Natural killer cell treated with Interleukin-12 subunit alpha and Interleukin-12 subunit beta and Interleukin-15 and Interleukin-18, amount 100 ng/mL, for 72 hours (primary cell): ENCODE results near the gene CASP10. TPM values are rescaled to one million over a fixed set of nuclear protein-coding genes. Genes with fewer than 3 reads are reported as not detected.

Experiments
- ATAC-seq, 2 donors: fragments of 150-1000 bp; cut with Tn5 transposase in 1 of 2; sonication (Bioruptor Pico), chemical (Tn5 transposase) in 1 of 2; 2 replicates each; pipeline ENCODE4 v1.10.0; 2021
- DNase-seq: peaks from one replicate; pipeline ENCODE4 v3.0.0; 2022; ENCODE audit warnings: low spot score
- H3K27ac Mint-ChIP-seq, 2 donors: 1 replicate in 1 of 2; 2 replicates in 1 of 2; pipeline ENCODE4 v1.8.0; 2022; ENCODE audit warnings: mixed read lengths in 2 of 2, mild to moderate bottlenecking in 1 of 2, moderate library complexity in 1 of 2
- H3K27me3 Mint-ChIP-seq, 2 donors: 1 replicate in 1 of 2; 2 replicates in 1 of 2; pipeline ENCODE4 v1.8.0; 2022; ENCODE audit warnings: mixed read lengths in 2 of 2
- H3K36me3 Mint-ChIP-seq: one replicate; pipeline ENCODE4 v1.8.0; 2022; ENCODE audit warnings: mixed read lengths
- H3K4me1 Mint-ChIP-seq, 2 donors: 1 replicate in 1 of 2; 2 replicates in 1 of 2; pipeline ENCODE4 v1.8.0; 2022; ENCODE audit warnings: low read depth in 2 of 2, mixed read lengths in 2 of 2, mild to moderate bottlenecking in 1 of 2
- H3K4me3 Mint-ChIP-seq: one replicate; pipeline ENCODE4 v1.8.0; 2022; ENCODE audit warnings: mixed read lengths
- H3K9me3 Mint-ChIP-seq: 2 replicates; pipeline ENCODE4 v1.8.0; 2022; ENCODE audit warnings: mixed read lengths
- total RNA-seq, 2 donors: library from RNA; stranded (reverse); gene quantifications; one replicate each; pipeline ENCODE4 v1.2.3, GENCODE V29; 2022

CASP10 gene
- total RNA-seq, 2 donors from 2014 or later = 17.5 to 23.0 TPM

DNA sequence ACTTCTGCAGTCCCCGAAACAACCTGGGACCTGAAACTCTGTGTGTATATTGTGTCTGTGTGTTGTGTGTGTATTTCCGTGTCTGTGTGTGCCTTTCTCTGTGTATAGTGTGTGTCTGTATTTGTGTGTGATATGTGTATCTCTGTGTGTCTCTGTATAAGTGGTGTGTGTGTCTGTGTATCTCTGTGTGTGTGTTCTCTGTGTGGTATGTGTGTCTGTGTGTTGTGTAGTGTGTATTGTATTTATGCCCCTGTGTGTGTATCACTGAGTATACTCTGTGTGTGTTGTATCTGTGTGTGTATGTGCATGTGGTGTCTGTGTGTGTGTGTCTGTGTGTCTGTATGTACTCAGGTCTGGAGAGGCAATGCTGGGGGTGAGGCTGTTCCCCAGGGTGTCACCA, 89.0 kb downstream of the CASP10 start:
- ATAC-seq (no peak), DNase-seq (no peak)
- H3K27me3 Mint-ChIP-seq = no peaks in the 10 kb centered on the region
- peaks cover 36 to 54% of the 10 kb centered on the region in 2 donors for H3K4me1 Mint-ChIP-seq
- no peaks in the 10 kb centered on the region for H3K9me3 Mint-ChIP-seq
- H3K4me3 Mint-ChIP-seq = peak overlapping the region; percentile 9
- peak overlapping the region; percentile 0 to 19 for H3K27ac Mint-ChIP-seq
- peaks cover 61% of the 10 kb centered on the region for H3K36me3 Mint-ChIP-seq

- H3K36me3 Mint-ChIP-seq = peaks cover 61% of the 10 kb centered on the region
- no peaks in the 10 kb centered on the region for H3K27me3 Mint-ChIP-seq
- H3K4me3 Mint-ChIP-seq = peak overlapping the region; percentile 50
- no peaks in the 10 kb centered on the region for H3K9me3 Mint-ChIP-seq
- peak overlapping the region; percentile 19 to 24 for H3K27ac Mint-ChIP-seq
- peak; percentile 20 for DNase-seq
- ATAC-seq = no peak
- peaks cover 28 to 45% of the 10 kb centered on the region in 2 donors for H3K4me1 Mint-ChIP-seq
Measured at GRCh38 chr2:201273330-201273983, 90.5 kb downstream of the CASP10 start.

- Mint-ChIP-seq H3K4me3 (no peak overlapping the region), H3K27ac (peak overlapping the region in 1 of 2 donors; percentile 24), H3K9me3 (no peaks in the 10 kb centered on the region), H3K4me1 (peaks cover 32 to 37% of the 10 kb centered on the region in 2 donors), H3K36me3 (peaks cover 69% of the 10 kb centered on the region), H3K27me3 (no peaks in the 10 kb centered on the region)
- DNase-seq (no peak), ATAC-seq (no peak)
Measured at GRCh38 chr2:201275069-201275468, 92.1 kb downstream of the CASP10 start.

DNA sequence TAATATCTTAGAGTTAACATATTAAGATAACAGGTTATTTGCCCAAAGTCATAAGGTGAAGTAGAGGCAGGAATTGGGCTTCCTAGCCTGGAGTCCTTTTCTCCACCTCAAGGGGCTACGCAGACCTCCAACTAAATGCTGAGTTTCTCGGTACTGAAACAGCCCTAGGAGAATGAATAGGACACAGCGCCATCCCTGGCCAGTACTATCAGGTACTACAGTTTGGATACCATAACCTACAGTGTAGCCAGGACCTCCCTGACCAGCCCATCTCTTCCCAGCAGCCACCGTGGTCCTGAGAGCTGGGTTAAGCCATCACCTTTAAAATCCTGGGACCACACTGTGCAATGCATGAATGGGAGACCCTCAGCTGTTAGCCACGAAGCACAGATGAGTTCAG, 93.0 kb downstream of the CASP10 start:
- no peak for ATAC-seq
- H3K9me3 Mint-ChIP-seq = no peaks in the 10 kb centered on the region
- H3K36me3 Mint-ChIP-seq = peaks cover 73% of the 10 kb centered on the region
- DNase-seq = peak; percentile 29
- peak overlapping the region in 1 of 2 donors; percentile 61 for H3K27ac Mint-ChIP-seq
- H3K4me1 Mint-ChIP-seq = peaks cover 35 to 36% of the 10 kb centered on the region in 2 donors
- H3K4me3 Mint-ChIP-seq = no peak overlapping the region
- no peaks in the 10 kb centered on the region for H3K27me3 Mint-ChIP-seq

DNA sequence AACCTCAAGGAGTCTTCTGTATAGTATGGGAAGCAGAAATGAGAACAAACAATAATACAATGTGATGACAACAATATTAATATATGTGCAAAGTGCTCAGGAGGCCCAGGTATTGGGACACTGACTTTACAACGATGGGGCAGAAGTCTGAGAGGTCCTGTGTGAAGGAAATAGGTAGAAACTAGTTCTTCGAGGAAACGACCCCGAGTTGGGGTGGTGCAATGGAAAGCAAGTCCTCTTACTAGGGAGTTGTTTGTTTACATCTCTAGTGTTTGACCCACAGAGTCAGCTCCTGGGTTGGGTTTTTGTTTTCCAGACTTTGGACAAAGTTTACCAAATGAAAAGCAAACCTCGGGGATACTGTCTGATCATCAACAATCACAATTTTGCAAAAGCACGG, 93.6 kb downstream of the CASP10 start:
- H3K4me3 Mint-ChIP-seq = no peak overlapping the region
- DNase-seq = no peak
- H3K9me3 Mint-ChIP-seq = no peaks in the 10 kb centered on the region
- ATAC-seq = no peak
- peaks cover 30 to 31% of the 10 kb centered on the region in 2 donors for H3K4me1 Mint-ChIP-seq
- peaks cover 70% of the 10 kb centered on the region for H3K36me3 Mint-ChIP-seq
- H3K27me3 Mint-ChIP-seq = no peaks in the 10 kb centered on the region
- peak overlapping the region; percentile 19 to 61 for H3K27ac Mint-ChIP-seq

Other genes with a start within 250 kb of the CASP10 start
- 10 to 100 TPM; 33.8 to 43.9 TPM for gene ORC2, start 219.5 kb upstream of the CASP10 start, total RNA-seq
- 10 to 100 TPM; 55.0 to 64.6 TPM for gene HYCC2, start 111.5 kb upstream of the CASP10 start, total RNA-seq
- 100 to 1,000 TPM; 104 to 124 TPM for gene NDUFB3, start 111.1 kb upstream of the CASP10 start, total RNA-seq
- gene CFLAR, start 67.0 kb upstream of the CASP10 start, total RNA-seq = 100 to 1,000 TPM; 366 to 438 TPM
- gene CASP8, start 77.4 kb downstream of the CASP10 start, total RNA-seq = 10 to 100 TPM; 76.8 to 83.7 TPM
- gene FLACC1, start 174.2 kb downstream of the CASP10 start, total RNA-seq = 1 to 10 TPM; 3.4 to 4.0 TPM